ENCODE results near the gene AMIGO2.
"Not testable (repeated sequence)": the region's sequence is repeated elsewhere in the genome, so short reads cannot be mapped to it uniquely, and the experiment has no call there.

The AMIGO2 gene

GRCh38 chr12:47067771-47068431, 11.9 kb downstream of the AMIGO2 start:
- no peak for TF ChIP-seq PAX5 (IDR thresholded peaks at IDR 0.05; ENCODE audit: insufficient read depth, low read length, severe bottlenecking)
- no peak for TF ChIP-seq POLR2AphosphoS5 (IDR thresholded peaks at IDR 0.05; ENCODE audit: low read depth, low read length)
- TF ChIP-seq POU2F2 (IDR thresholded peaks at IDR 0.05; ENCODE audit: low read depth, low read length): no peak
- no peak for TF ChIP-seq SPI1 (IDR thresholded peaks at IDR 0.05; ENCODE audit: low read depth, low read length)
- TF ChIP-seq POLR2A (IDR thresholded peaks at IDR 0.05; ENCODE audit: low read depth, low read length): no peak
- TF ChIP-seq TAF1 (IDR thresholded peaks at IDR 0.05; ENCODE audit: low read depth, low read length): no peak
- DNase-seq (ENCODE audit: insufficient read length, low spot score) (no peak), FAIRE-seq (no peak)

- DNase-seq (ENCODE audit: insufficient read length, low spot score) (no peak), FAIRE-seq (peak; percentile 28)
- TF ChIP-seq TAF1 (IDR thresholded peaks at IDR 0.05; ENCODE audit: low read depth, low read length) (no peak), PAX5 (IDR thresholded peaks at IDR 0.05; ENCODE audit: insufficient read depth, low read length, severe bottlenecking) (no peak), POLR2AphosphoS5 (IDR thresholded peaks at IDR 0.05; ENCODE audit: low read depth, low read length) (no peak), POLR2A (IDR thresholded peaks at IDR 0.05; ENCODE audit: low read depth, low read length) (no peak), POU2F2 (IDR thresholded peaks at IDR 0.05; ENCODE audit: low read depth, low read length) (no peak), SPI1 (IDR thresholded peaks at IDR 0.05; ENCODE audit: low read depth, low read length) (no peak)
Observed at GRCh38 chr12:47067176-47067575, 12.6 kb downstream of the AMIGO2 start.

GRCh38 chr12:47066278-47067025, 13.3 kb downstream of the AMIGO2 start:
- no peak for TF ChIP-seq PAX5 (IDR thresholded peaks at IDR 0.05; ENCODE audit: insufficient read depth, low read length, severe bottlenecking)
- DNase-seq (ENCODE audit: insufficient read length, low spot score) (no peak), FAIRE-seq (no peak)

GRCh38 chr12:47065546-47065945, 14.2 kb downstream of the AMIGO2 start:
- DNase-seq (ENCODE audit: insufficient read length, low spot score) (no peak), FAIRE-seq (no peak)
- TF ChIP-seq POLR2AphosphoS5 (IDR thresholded peaks at IDR 0.05; ENCODE audit: low read depth, low read length): no peak
- TF ChIP-seq POU2F2 (IDR thresholded peaks at IDR 0.05; ENCODE audit: low read depth, low read length): no peak
- no peak for TF ChIP-seq POLR2A (IDR thresholded peaks at IDR 0.05; ENCODE audit: low read depth, low read length)
- no peak for TF ChIP-seq PAX5 (IDR thresholded peaks at IDR 0.05; ENCODE audit: insufficient read depth, low read length, severe bottlenecking)
- TF ChIP-seq TAF1 (IDR thresholded peaks at IDR 0.05; ENCODE audit: low read depth, low read length): no peak
- TF ChIP-seq SPI1 (IDR thresholded peaks at IDR 0.05; ENCODE audit: low read depth, low read length): no peak

- not testable (repeated sequence) for FAIRE-seq; DNase-seq (ENCODE audit: insufficient read length, low spot score)
Observed at GRCh38 chr12:47058640-47059039, 21.1 kb downstream of the AMIGO2 start.

GRCh38 chr12:47056944-47057343, 22.8 kb downstream of the AMIGO2 start:
- not testable (repeated sequence) for FAIRE-seq

GRCh38 chr12:47055856-47056255, 23.9 kb downstream of the AMIGO2 start:
- FAIRE-seq; DNase-seq (ENCODE audit: insufficient read length, low spot score): not testable (repeated sequence)

More at GRCh38 chr12:47056944-47057343, 22.8 kb downstream of the AMIGO2 start:
- not testable (repeated sequence) for DNase-seq (ENCODE audit: insufficient read length, low spot score)

- FAIRE-seq (no peak), DNase-seq (ENCODE audit: insufficient read length, low spot score) (no peak)
- TF ChIP-seq PAX5 (IDR thresholded peaks at IDR 0.05; ENCODE audit: insufficient read depth, low read length, severe bottlenecking): no peak
- no peak for TF ChIP-seq TAF1 (IDR thresholded peaks at IDR 0.05; ENCODE audit: low read depth, low read length)
- TF ChIP-seq SPI1 (IDR thresholded peaks at IDR 0.05; ENCODE audit: low read depth, low read length): no peak
- TF ChIP-seq POU2F2 (IDR thresholded peaks at IDR 0.05; ENCODE audit: low read depth, low read length): no peak
- no peak for TF ChIP-seq POLR2AphosphoS5 (IDR thresholded peaks at IDR 0.05; ENCODE audit: low read depth, low read length)
- TF ChIP-seq POLR2A (IDR thresholded peaks at IDR 0.05; ENCODE audit: low read depth, low read length): no peak
Observed at GRCh38 chr12:47054659-47055058, 25.1 kb downstream of the AMIGO2 start.

- TF ChIP-seq POLR2A (IDR thresholded peaks at IDR 0.05; ENCODE audit: low read depth, low read length) (no peak), SPI1 (IDR thresholded peaks at IDR 0.05; ENCODE audit: low read depth, low read length) (no peak), POLR2AphosphoS5 (IDR thresholded peaks at IDR 0.05; ENCODE audit: low read depth, low read length) (no peak), PAX5 (IDR thresholded peaks at IDR 0.05; ENCODE audit: insufficient read depth, low read length, severe bottlenecking) (no peak), TAF1 (IDR thresholded peaks at IDR 0.05; ENCODE audit: low read depth, low read length) (no peak), POU2F2 (IDR thresholded peaks at IDR 0.05; ENCODE audit: low read depth, low read length) (no peak)
- no peak for FAIRE-seq
- no peak for DNase-seq (ENCODE audit: insufficient read length, low spot score)
Observed at GRCh38 chr12:47053961-47054360, 25.8 kb downstream of the AMIGO2 start.

- TF ChIP-seq POU2F2 (IDR thresholded peaks at IDR 0.05; ENCODE audit: low read depth, low read length) (no peak), TAF1 (IDR thresholded peaks at IDR 0.05; ENCODE audit: low read depth, low read length) (no peak), POLR2AphosphoS5 (IDR thresholded peaks at IDR 0.05; ENCODE audit: low read depth, low read length) (no peak), POLR2A (IDR thresholded peaks at IDR 0.05; ENCODE audit: low read depth, low read length) (no peak), SPI1 (IDR thresholded peaks at IDR 0.05; ENCODE audit: low read depth, low read length) (no peak), PAX5 (IDR thresholded peaks at IDR 0.05; ENCODE audit: insufficient read depth, low read length, severe bottlenecking) (no peak)
- DNase-seq (ENCODE audit: insufficient read length, low spot score) (no peak), FAIRE-seq (no peak)
Observed at GRCh38 chr12:47052274-47052673, 27.5 kb downstream of the AMIGO2 start.

GRCh38 chr12:47051291-47051690, 28.5 kb downstream of the AMIGO2 start:
- DNase-seq (ENCODE audit: insufficient read length, low spot score); FAIRE-seq: not testable (repeated sequence)
